Measurements from ENCODE around the gene DDX1.

Gene DDX1

GRCh38 chr2:15665067-15665942, 73.6 kb downstream of the DDX1 start:
- DNase-seq: no peak

GRCh38 chr2:15665943-15666460, 74.3 kb downstream of the DDX1 start:
- no peak for DNase-seq

GRCh38 chr2:15666861-15667808, 75.5 kb downstream of the DDX1 start:
- no peak for DNase-seq

GRCh38 chr2:15667809-15668556, 76.3 kb downstream of the DDX1 start:
- DNase-seq: no peak

- no peak for DNase-seq
Observed at GRCh38 chr2:15668611-15669305, 77.1 kb downstream of the DDX1 start.

- DNase-seq: no peak
Observed at GRCh38 chr2:15669375-15669910, 77.8 kb downstream of the DDX1 start.

GRCh38 chr2:15670469-15670868, 78.8 kb downstream of the DDX1 start:
- no peak for DNase-seq

GRCh38 chr2:15670981-15671380, 79.3 kb downstream of the DDX1 start:
- DNase-seq: no peak

- no peak for DNase-seq
Observed at GRCh38 chr2:15671409-15671808, 79.7 kb downstream of the DDX1 start.

GRCh38 chr2:15671842-15672815, 80.5 kb downstream of the DDX1 start:
- DNase-seq: no peak

GRCh38 chr2:15672961-15673918, 81.6 kb downstream of the DDX1 start:
- no peak for DNase-seq

GRCh38 chr2:15673919-15674636, 82.4 kb downstream of the DDX1 start:
- no peak for DNase-seq

GRCh38 chr2:15674637-15675455, 83.2 kb downstream of the DDX1 start:
- DNase-seq: no peak

GRCh38 chr2:15675456-15676195, 84.0 kb downstream of the DDX1 start:
- no peak for DNase-seq

GRCh38 chr2:15677141-15677843, 85.6 kb downstream of the DDX1 start:
- DNase-seq: no peak

- DNase-seq: no peak
Observed at GRCh38 chr2:15678346-15678745, 86.7 kb downstream of the DDX1 start.
